Body of pancreas (tissue), 4 donors: ENCODE measurements around the gene FGF2. TPM values are rescaled to one million over a fixed set of nuclear protein-coding genes. Genes with fewer than 3 reads are reported as not detected.

Experiments used
- ATAC-seq: fragments of 150-250 bp; one replicate; pipeline ENCODE4 v1.9.1; 2016
- DNase-seq, 4 donors: peaks; one replicate each; pipeline ENCODE4 v3.0.0-alpha.2; 2019
- H3K27ac ChIP-seq, 4 donors: fragments of 200-600 bp; sonication (generic); 1 replicate in 3 of 4; 2 replicates in 1 of 4; pipeline versions ENCODE4 v1.5.1 to v1.6.1; 2016 to 2019; ENCODE audit warnings: mild to moderate bottlenecking in 1 of 4, mixed read lengths in 1 of 4, moderate library complexity in 1 of 4
- H3K27me3 ChIP-seq, 2 donors: fragments of 200-600 bp; sonication (generic); one replicate each; pipeline ENCODE4 v1.6.0; 2016; ENCODE audit warnings: mild to moderate bottlenecking in 1 of 2
- H3K36me3 ChIP-seq, 2 donors: fragments of 200-600 bp; sonication (generic); replicated peaks in 1 of 2; 2 replicates each; pipeline ENCODE4 v1.5.1; 2016; ENCODE audit warnings: low read depth in 2 of 2; ENCODE audit not compliant: insufficient read depth in 1 of 2
- H3K4me1 ChIP-seq: fragments of 200-600 bp; sonication (generic); one replicate; pipeline ENCODE4 v1.6.0; 2016
- H3K4me3 ChIP-seq, 2 donors: fragments of 200-600 bp; sonication (generic); 1 replicate in 1 of 2; 2 replicates in 1 of 2; pipeline ENCODE4 v1.5.1; 2016 to 2019
- H3K9me3 ChIP-seq, 3 donors: fragments of 200-600 bp; sonication (generic); 1 replicate in 2 of 3; 2 replicates in 1 of 3; pipeline ENCODE4 v1.5.1; 2016
- CTCF ChIP-seq, 7 experiments: fragments of 450-650 bp in 4 of 7; fragments of 200-600 bp in 3 of 7; sonication (generic) in 3 of 7; IDR thresholded peaks; one replicate each; pipeline ENCODE4 v1.5.1; 2016 to 2019; ENCODE audit warnings: antibody characterized with exemption in 7 of 7
- POLR2A ChIP-seq, 3 donors: fragments of 450-650 bp; IDR thresholded peaks; one replicate each; pipeline ENCODE4 v1.6.1; 2016; ENCODE audit warnings: antibody characterized with exemption in 3 of 3, mild to moderate bottlenecking in 2 of 3
- WGBS, 2 donors: methylation state at CpG; one replicate each; pipeline ENCODE4 v1.1.5; 2017; 5-methylcytosine and 5-hydroxymethylcytosine counted together
- intact Hi-C: fragments of 100-400 bp; cut with DNase I; formaldehyde crosslinking; loops from one replicate; pipeline ENCODE4 v1.15.1; 2023
- total RNA-seq, 2 donors: library from RNA; depleted of rRNA; stranded (reverse); fragments of >200 nt; gene quantifications; one replicate each; pipeline ENCODE4 v1.1.0, GENCODE V29; 2016

FGF2 gene
- total RNA-seq, 2 donors from 2014 or later, result 1.8 to 2.3 TPM

GRCh38 chr4:122903766-122904288 is 77.2 kb downstream of the FGF2 start:
- no peak for TF ChIP-seq POLR2A (IDR thresholded peaks at IDR 0.05)
- TF ChIP-seq CTCF (IDR thresholded peaks at IDR 0.05), result no peak
- H3K4me1 ChIP-seq, result no peaks in the 10 kb centered on the region
- H3K4me3 ChIP-seq, result no peak overlapping the region
- ATAC-seq (no peak), DNase-seq (no peak)
- no peaks in the 10 kb centered on the region for H3K9me3 ChIP-seq
- no peak overlapping the region for H3K27ac ChIP-seq
- no peaks in the 10 kb centered on the region for H3K36me3 ChIP-seq
- intact Hi-C loops, result no loop called here
- H3K27me3 ChIP-seq, result no peaks in the 10 kb centered on the region

- Histone ChIP-seq H3K27me3 (no peaks in the 10 kb centered on the region), H3K27ac (no peak overlapping the region), H3K36me3 (no peaks in the 10 kb centered on the region), H3K9me3 (no peaks in the 10 kb centered on the region), H3K4me3 (no peak overlapping the region), H3K4me1 (no peaks in the 10 kb centered on the region)
- DNase-seq, result no peak
- intact Hi-C loops, result no loop called here
- 93 to 96% methylated on average over 7 of the region's 7 CpGs for WGBS, 2 donors
- TF ChIP-seq POLR2A (IDR thresholded peaks at IDR 0.05) (no peak), CTCF (IDR thresholded peaks at IDR 0.05) (no peak)
- ATAC-seq, result no peak
These were observed 80.3 kb downstream of the FGF2 start for GRCh38 chr4:122906859-122907305.

- no peaks in the 10 kb centered on the region for H3K4me1 ChIP-seq
- H3K36me3 ChIP-seq, result no peaks in the 10 kb centered on the region
- intact Hi-C loops, result no loop called here
- no peaks in the 10 kb centered on the region for H3K9me3 ChIP-seq
- 79 to 88% methylated on average over 1 of the region's 1 CpG for WGBS, 2 donors
- no peak for ATAC-seq
- TF ChIP-seq POLR2A (IDR thresholded peaks at IDR 0.05) (no peak), CTCF (IDR thresholded peaks at IDR 0.05) (no peak)
- H3K4me3 ChIP-seq, result no peak overlapping the region
- DNase-seq, result no peak
- no peaks in the 10 kb centered on the region for H3K27me3 ChIP-seq
- no peak overlapping the region for H3K27ac ChIP-seq
These were observed 81.6 kb downstream of the FGF2 start for GRCh38 chr4:122908223-122908622.

- Histone ChIP-seq H3K27ac (no peak overlapping the region), H3K27me3 (no peaks in the 10 kb centered on the region), H3K9me3 (no peaks in the 10 kb centered on the region), H3K36me3 (no peaks in the 10 kb centered on the region), H3K4me1 (no peaks in the 10 kb centered on the region), H3K4me3 (no peak overlapping the region)
- intact Hi-C loops, result no loop called here
- DNase-seq (no peak), ATAC-seq (no peak)
- WGBS, 2 donors, result 60 to 64% methylated on average over 2 of the region's 2 CpGs
- TF ChIP-seq POLR2A (IDR thresholded peaks at IDR 0.05), result no peak
- no peak for TF ChIP-seq CTCF (IDR thresholded peaks at IDR 0.05)
These were observed 83.1 kb downstream of the FGF2 start for GRCh38 chr4:122909683-122910082.

GRCh38 chr4:122911588-122911987 is 85.0 kb downstream of the FGF2 start:
- no peak for DNase-seq
- WGBS, 2 donors, result 86 to 89% methylated on average over 1 of the region's 1 CpG
- Histone ChIP-seq H3K27ac (no peak overlapping the region), H3K36me3 (no peaks in the 10 kb centered on the region), H3K4me3 (no peak overlapping the region), H3K27me3 (no peaks in the 10 kb centered on the region), H3K4me1 (no peaks in the 10 kb centered on the region), H3K9me3 (no peaks in the 10 kb centered on the region)
- intact Hi-C loops, result no loop called here
- no peak for ATAC-seq
- TF ChIP-seq CTCF (IDR thresholded peaks at IDR 0.05), result no peak
- TF ChIP-seq POLR2A (IDR thresholded peaks at IDR 0.05), result no peak
